NK-92 (cell line): ENCODE results near the gene HES5.
"Not testable (repeated sequence)": the region's sequence is repeated elsewhere in the genome, so short reads cannot be mapped to it uniquely, and the experiment has no call there.

Source experiments
- DNase-seq: peaks from one replicate; lab custom pipeline; 2025; ENCODE audit not compliant: unreplicated experiment; lab: John Stamatoyannopoulos, UW

Gene HES5

GRCh38 chr1:2529784-2530512 is at the start of gene HES5:
Gene HES5, minus strand, starts transcription at chr1:2530263. Its CDS starts 99 bp downstream, at chr1:2530164.
- no peak for DNase-seq

DNA sequence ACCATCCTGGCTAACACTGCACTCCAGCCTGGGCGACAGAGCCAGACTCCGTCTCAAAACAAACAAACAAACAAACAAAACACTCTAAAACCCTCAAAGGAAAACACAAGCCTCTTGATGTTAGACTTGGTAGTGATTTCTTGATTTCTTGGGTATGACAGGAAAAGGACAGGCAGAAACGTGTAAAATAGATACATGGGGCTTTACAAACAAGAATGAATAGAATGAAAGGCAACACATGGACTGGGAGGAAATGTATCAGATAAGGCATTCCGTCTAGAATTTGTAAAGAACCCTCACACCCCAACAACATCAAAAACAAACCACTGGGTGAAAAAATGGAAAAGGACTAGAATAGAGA is 48.7 kb upstream of the HES5 start:
- no peak for DNase-seq

DNA sequence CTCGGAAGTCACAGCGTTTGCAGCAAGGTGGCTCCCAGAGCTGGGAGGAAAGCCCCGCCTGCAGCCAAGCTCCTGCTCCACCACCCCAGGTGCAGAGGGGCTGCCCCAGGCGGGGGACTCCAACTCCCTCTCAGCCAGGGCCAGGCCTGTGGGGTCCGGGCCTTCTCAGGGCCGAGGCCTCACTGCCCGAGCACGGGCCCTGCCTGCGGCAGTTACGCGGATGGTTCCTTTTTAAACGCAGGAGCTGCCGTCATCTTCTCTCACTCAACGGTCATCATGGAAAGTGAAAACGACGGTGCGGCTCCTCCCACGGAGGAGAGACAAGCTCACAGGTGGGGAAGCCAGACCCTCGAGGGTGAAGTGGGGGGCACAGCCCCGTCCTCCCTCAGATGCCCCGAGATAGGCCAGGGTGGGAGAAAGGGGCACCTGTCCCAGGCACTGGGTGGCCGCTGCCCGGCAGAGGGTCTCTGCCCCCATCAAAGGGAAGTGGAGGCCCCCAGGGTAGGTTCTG is 47.6 kb upstream of the HES5 start:
- DNase-seq = not testable (repeated sequence)

- DNase-seq = no peak
Measured at GRCh38 chr1:2575801-2576663, 46.0 kb upstream of the HES5 start.

- no peak for DNase-seq
Measured at GRCh38 chr1:2574350-2574749, 44.3 kb upstream of the HES5 start.

DNA sequence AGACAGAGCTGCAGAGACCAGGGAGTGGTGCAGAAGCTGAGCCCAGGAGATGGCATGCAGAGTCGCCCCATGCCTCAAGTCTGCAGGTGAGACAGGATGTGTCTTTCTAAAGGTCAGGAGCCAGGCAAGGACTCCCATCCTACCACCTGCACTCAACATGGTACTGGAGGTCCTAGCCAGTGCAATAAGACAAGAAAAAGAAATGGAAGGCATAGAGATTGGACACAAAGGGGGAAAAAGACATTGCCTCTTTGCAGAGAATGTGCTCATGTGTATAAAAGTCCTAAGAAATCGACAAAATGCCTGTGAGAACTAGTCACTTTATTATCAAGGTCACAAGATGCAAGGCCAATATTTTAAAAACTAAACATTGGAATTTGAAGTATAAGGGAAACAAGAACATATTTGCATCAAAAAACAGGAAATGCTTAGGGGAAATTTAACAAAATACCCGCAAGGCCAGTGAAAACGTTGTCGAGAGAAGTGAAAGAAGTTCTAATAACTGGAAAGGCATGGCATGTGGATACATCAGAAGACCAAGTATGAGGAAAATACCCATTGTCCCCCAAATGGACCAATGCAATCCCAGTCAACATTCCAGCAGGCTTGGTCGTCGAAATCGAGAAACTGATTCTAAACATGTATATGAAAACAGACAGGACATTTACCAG is 43.3 kb upstream of the HES5 start:
- no peak for DNase-seq

- no peak for DNase-seq
Measured at GRCh38 chr1:2571348-2571747, 41.3 kb upstream of the HES5 start.

DNA sequence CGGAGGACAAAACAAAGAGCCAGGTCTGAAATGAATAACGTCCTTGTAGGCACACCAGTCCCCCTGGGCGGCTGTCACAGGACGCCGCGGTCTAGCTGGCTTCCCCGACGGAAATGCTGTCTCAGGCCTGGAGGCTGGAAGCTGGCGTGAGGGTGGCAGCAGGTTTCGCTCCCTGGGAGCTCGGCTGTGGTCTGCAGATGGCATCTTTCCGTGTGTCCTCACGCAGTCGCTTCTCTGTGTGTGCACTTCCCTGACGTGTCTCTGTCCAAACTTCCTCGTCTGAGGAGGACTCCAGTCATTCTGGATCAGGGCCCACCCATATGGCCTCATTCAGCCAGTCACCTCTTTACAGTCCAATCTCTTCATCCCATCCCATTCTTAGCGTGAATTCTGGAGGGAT is 40.3 kb upstream of the HES5 start:
- no peak for DNase-seq

GRCh38 chr1:2569703-2570102 is 39.6 kb upstream of the HES5 start:
- DNase-seq = not testable (repeated sequence)

DNA sequence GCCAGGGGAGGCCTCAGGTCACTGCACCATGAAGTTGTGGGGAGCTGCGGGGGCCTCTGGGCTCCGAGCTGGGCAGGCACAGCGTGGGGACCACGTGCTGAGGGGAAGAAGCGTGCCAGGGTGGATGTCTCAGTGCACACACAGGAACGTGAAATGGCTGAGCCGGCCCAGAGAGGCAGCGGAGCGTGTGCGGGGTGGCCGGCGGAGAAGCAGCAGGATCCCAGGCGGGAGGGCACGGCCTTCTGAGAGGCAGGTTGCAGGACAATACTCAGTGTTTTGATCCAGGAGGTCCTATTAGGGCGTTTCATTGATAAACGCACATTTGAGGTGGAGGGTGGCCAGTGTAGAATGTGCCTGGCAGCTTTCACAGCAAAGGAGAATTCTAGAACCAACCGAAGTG is 39.0 kb upstream of the HES5 start:
- no peak for DNase-seq

DNA sequence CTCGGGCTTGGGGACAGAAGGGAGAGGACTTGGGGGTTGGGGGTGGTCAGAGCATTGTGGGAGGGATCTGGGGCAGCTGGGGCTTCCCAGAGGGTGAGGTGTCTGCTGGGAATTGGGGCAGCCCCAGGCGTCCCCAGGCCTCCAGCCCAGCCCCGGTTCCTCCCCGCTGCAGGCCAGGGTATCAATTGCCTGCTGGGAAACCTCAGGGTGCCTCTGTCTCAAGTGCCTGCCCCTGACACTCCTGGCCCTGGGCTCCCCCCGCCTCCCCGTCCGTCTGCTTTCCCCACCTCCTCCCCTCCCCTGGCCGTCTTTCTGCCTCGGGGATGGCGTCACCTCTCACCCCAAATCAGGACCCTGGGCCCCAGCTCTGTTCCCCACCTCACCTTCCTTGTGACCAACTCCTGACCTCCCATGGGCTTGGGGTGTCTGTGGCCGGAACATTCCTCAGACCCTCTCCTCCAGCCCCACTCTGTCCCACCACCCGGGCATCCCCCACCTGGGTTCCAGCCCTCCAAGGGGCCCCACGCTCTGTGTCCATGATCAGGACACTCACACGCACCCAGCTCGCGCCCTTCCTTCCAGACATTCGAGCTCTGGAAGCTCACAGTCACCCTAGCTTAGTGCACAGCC is 38.2 kb upstream of the HES5 start:
- DNase-seq = not testable (repeated sequence)

GRCh38 chr1:2567083-2567679 is 37.1 kb upstream of the HES5 start:
- no peak for DNase-seq

DNA sequence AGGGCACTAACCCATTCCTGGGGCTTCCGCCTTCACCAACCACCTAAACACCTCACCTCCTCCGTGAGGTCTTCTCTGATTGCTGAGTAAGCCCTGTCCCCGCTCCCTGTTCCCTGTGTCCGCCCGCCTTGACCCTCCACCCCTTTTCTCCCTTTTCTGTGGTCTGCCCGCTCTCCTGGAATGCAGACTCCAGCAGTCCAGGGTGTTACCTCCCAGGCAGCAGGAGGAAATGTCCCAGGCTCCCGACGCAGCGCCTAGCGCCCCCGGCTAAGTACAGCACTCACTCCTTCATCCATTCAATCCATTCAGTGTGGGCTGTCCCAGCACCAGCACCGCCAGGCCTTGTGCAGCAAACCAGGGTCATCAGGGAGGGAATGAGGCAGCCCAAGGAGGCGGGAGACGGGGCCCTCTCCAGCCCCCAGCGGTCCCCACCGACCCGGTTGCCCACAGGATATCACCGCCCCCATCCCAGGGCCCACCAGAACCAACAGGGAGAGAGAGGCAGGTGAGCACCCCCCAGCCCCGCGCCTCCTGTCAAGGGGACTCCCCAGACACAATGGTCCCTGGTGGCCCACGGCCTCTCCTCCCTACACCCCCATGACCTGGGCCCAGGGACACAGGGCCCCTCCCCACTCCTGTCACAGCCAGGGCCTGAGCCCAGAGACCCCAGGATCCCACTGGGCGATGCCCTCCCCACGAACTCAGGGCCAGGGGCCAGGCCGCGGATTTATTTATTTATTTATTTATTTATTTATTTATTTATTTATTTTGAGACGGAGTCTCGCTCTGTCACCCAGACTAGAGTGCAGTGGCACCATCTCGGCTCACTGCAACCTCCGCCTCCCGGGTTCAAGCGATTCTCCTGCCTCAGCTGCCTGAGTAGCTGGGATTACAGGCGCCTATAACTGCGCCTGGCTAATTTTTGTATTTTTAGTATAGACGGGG is 36.3 kb upstream of the HES5 start:
- no peak for DNase-seq

GRCh38 chr1:2564815-2565374 is 34.8 kb upstream of the HES5 start:
- DNase-seq = no peak

- DNase-seq = no peak
Measured at GRCh38 chr1:2564006-2564814, 34.1 kb upstream of the HES5 start.

DNA sequence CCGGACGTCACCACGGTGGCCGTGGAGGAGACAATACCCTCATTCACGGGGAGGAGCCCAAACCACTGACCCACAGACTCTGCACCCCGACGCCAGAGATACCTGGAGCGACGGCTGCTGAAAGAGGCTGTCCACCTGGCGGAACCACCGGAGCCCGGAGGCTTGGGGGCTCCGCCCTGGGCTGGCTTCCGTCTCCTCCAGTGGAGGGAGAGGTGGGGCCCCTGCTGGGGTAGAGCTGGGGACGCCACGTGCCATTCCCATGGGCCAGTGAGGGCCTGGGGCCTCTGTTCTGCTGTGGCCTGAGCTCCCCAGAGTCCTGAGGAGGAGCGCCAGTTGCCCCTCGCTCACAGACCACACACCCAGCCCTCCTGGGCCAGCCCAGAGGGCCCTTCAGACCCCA is 33.1 kb upstream of the HES5 start:
- no peak for DNase-seq

DNA sequence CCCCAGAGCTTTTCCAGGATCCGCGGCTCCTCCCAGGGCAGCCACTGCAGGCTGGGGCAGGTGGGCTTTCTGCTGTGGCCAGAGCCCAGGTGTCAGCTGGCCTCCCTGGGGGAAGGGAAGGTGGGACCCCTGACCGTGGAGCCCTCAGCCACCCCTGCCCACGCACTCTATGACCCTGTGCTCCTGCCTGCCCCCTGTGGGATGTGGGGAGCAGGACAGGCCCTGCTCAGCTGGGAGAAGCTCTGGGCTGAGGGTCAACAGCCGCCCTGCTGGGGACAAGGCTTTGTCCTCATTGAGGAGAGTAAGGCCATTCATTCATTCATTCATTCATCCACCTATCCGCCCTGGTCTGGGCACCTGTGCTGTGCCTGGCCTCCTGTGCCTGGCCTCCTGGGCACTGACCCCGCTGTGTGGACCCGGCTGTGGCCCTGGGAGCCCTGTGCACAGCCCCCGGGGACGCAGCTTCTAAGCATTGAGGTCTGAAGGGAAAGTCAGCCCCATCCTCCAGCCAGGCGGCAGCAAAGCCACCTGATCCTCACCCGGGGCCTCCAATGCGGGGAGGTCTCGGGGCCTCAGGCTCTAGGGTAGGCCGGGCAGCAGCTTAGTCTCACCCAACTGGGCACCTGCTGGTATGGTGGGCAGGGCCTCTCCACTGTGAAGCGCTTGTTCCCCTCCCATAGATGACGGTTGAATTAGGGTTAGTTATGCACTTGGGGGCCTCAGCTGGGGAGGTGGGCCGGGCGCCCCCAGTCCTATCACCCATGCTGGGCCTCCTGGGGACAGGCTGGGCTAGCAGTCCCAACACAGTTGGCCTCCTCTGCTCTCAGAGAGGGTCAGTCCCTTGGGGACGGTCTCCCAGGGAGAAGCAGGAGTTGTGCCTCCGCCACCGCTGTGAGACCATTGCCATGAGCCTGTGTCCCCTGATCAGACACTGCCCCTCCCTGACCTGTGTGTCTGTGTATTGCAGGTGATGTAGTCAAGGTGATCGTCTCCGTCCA is 32.1 kb upstream of the HES5 start:
- DNase-seq = no peak
